Measurements from ENCODE around the gene PCGF6. TPM values are rescaled to one million over a fixed set of nuclear protein-coding genes. Genes with fewer than 3 reads are reported as not detected.

Gene PCGF6
- total and polyA plus RNA-seq, 2 experiments from 2014 or later: 7.7 to 9.0 TPM

DNA sequence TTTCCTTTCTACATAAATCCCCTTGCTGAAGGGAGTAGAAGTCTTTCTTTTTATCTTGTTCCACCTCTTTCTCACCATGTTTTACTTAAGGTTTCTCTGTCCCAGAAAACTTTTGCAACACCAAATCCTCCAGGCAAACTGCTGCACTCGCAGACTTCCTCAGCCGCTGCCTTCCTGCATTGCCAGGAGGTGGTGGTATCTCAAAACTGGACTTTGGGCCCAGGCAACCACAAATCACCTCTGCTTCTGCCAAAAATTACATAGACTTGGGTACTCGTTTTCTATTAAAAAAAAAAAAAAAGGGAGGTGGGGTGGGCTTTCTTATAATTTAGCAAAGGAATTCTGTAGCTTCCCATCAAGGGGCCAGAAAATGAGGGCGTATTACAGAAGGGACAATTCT is 59.4 kb downstream of the PCGF6 start:
- Histone ChIP-seq H3K4me3 (no peak overlapping the region), H3K9me2 (replicated peaks; ENCODE audit: insufficient read depth) (no peaks in the 10 kb centered on the region), H4K20me1 (ENCODE audit: insufficient read depth, poor library complexity, severe bottlenecking) (no peaks in the 10 kb centered on the region), H3K79me2 (no peaks in the 10 kb centered on the region), H3K36me3 (replicated peaks; ENCODE audit: insufficient read depth, low read depth) (no peaks in the 10 kb centered on the region), H3K4me1 (ENCODE audit: insufficient read depth) (no peaks in the 10 kb centered on the region), H2AFZ (no peak overlapping the region), H3K9me3 (ENCODE audit: low read depth) (no peaks in the 10 kb centered on the region), H3K4me2 (no peak overlapping the region), H3K27me3 (peaks cover 8% of the 10 kb centered on the region), H3K27ac (no peak overlapping the region)
- WGBS (ENCODE audit: low lambda C conversion rate, missing lambda C conversion rate): 85% methylated on average over 4 of the region's 4 CpGs
- TF ChIP-seq CTCF (IDR thresholded peaks at IDR 0.05; ENCODE audit: poor library complexity) (no peak), EZH2phosphoT487 (IDR thresholded peaks at IDR 0.05; ENCODE audit: low read depth, severe bottlenecking, unreplicated experiment) (no peak), EZH2 (IDR thresholded peaks at IDR 0.05; ENCODE audit: borderline replicate concordance) (no peak)
- DNase-seq (ENCODE audit: low spot score): no peak

GRCh38 chr10:103287992-103288391 is 62.9 kb downstream of the PCGF6 start:
- Histone ChIP-seq H4K20me1 (ENCODE audit: insufficient read depth, poor library complexity, severe bottlenecking) (no peaks in the 10 kb centered on the region), H3K4me3 (no peak overlapping the region), H3K79me2 (no peaks in the 10 kb centered on the region), H3K27ac (no peak overlapping the region), H3K9me3 (ENCODE audit: low read depth) (no peaks in the 10 kb centered on the region), H3K9me2 (replicated peaks; ENCODE audit: insufficient read depth) (no peaks in the 10 kb centered on the region), H3K4me2 (no peak overlapping the region), H3K27me3 (peaks cover 8% of the 10 kb centered on the region), H2AFZ (no peak overlapping the region), H3K36me3 (replicated peaks; ENCODE audit: insufficient read depth, low read depth) (no peaks in the 10 kb centered on the region), H3K4me1 (ENCODE audit: insufficient read depth) (no peaks in the 10 kb centered on the region)
- DNase-seq (ENCODE audit: low spot score): no peak
- WGBS (ENCODE audit: low lambda C conversion rate, missing lambda C conversion rate): 87% methylated on average over 5 of the region's 5 CpGs
- TF ChIP-seq EZH2 (IDR thresholded peaks at IDR 0.05; ENCODE audit: borderline replicate concordance) (no peak), CTCF (IDR thresholded peaks at IDR 0.05; ENCODE audit: poor library complexity) (no peak), EZH2phosphoT487 (IDR thresholded peaks at IDR 0.05; ENCODE audit: low read depth, severe bottlenecking, unreplicated experiment) (no peak)

DNA sequence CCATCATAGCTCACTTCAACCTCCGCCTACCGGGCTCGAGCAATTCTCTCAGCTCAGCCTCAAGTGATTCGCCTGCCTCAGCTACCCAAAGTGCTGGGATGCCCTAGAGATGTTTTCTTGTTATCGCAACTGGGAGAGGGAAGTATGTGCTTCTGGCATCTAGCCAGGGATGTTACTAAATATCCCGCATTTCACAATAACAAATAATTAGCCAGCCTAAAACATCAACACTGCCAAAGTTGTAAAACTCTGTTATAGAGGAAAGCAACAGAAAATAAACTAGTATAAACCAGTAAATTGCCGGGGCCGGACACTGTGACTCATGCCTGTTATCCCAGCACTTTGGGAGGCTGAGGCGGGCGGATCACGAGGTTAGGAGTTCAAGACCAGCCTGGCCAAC is 66.8 kb downstream of the PCGF6 start:
- Histone ChIP-seq H3K36me3 (replicated peaks; ENCODE audit: insufficient read depth, low read depth) (no peaks in the 10 kb centered on the region), H4K20me1 (ENCODE audit: insufficient read depth, poor library complexity, severe bottlenecking) (no peaks in the 10 kb centered on the region), H3K79me2 (no peaks in the 10 kb centered on the region), H3K27ac (no peak overlapping the region), H3K27me3 (peaks cover 37% of the 10 kb centered on the region), H2AFZ (no peak overlapping the region), H3K4me3 (no peak overlapping the region), H3K4me1 (ENCODE audit: insufficient read depth) (no peaks in the 10 kb centered on the region), H3K9me2 (replicated peaks; ENCODE audit: insufficient read depth) (no peaks in the 10 kb centered on the region), H3K9me3 (ENCODE audit: low read depth) (no peaks in the 10 kb centered on the region), H3K4me2 (no peak overlapping the region)
- no peak for TF ChIP-seq EZH2phosphoT487 (IDR thresholded peaks at IDR 0.05; ENCODE audit: low read depth, severe bottlenecking, unreplicated experiment)
- TF ChIP-seq EZH2 (IDR thresholded peaks at IDR 0.05; ENCODE audit: borderline replicate concordance): no peak
- 83% methylated on average over 11 of the region's 11 CpGs for WGBS (ENCODE audit: low lambda C conversion rate, missing lambda C conversion rate)
- peak; percentile 39 for DNase-seq (ENCODE audit: low spot score)

DNA sequence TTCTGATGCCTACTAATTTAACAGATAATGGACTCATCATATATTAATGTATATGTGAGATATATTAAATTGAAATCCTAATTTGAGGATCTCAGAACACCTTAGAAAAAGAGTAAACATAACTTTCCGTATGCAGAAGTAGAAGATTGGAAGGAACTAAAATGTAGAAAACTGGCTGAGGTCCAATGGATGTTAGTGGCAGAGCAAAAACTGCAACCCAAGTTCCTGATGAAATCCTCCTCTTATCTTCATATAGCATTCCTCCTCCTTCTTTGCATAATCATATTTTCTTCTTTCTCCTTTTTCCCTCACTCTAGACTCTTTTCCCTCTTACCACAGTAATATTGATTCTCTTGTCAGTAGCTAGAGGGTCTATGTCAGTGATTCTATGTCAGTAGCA is 68.0 kb downstream of the PCGF6 start:
- Histone ChIP-seq H3K27ac (no peak overlapping the region), H4K20me1 (ENCODE audit: insufficient read depth, poor library complexity, severe bottlenecking) (no peaks in the 10 kb centered on the region), H3K4me2 (no peak overlapping the region), H2AFZ (no peak overlapping the region), H3K4me3 (no peak overlapping the region), H3K4me1 (ENCODE audit: insufficient read depth) (no peaks in the 10 kb centered on the region), H3K36me3 (replicated peaks; ENCODE audit: insufficient read depth, low read depth) (no peaks in the 10 kb centered on the region), H3K79me2 (no peaks in the 10 kb centered on the region), H3K9me2 (replicated peaks; ENCODE audit: insufficient read depth) (no peaks in the 10 kb centered on the region), H3K27me3 (peaks cover 40% of the 10 kb centered on the region), H3K9me3 (ENCODE audit: low read depth) (no peaks in the 10 kb centered on the region)
- DNase-seq (ENCODE audit: low spot score): no peak
- 81% methylated on average over 1 of the region's 1 CpG for WGBS (ENCODE audit: low lambda C conversion rate, missing lambda C conversion rate)
- TF ChIP-seq CTCF (IDR thresholded peaks at IDR 0.05; ENCODE audit: poor library complexity): no peak
- no peak for TF ChIP-seq EZH2phosphoT487 (IDR thresholded peaks at IDR 0.05; ENCODE audit: low read depth, severe bottlenecking, unreplicated experiment)
- no peak for TF ChIP-seq EZH2 (IDR thresholded peaks at IDR 0.05; ENCODE audit: borderline replicate concordance)
